GM19351 (cell line): Measurements from ENCODE around the gene CAPS.

Experiments used
- ATAC-seq: cut with Tn5 transposase; IDR thresholded peaks from one replicate; pipeline ENCODE4 v1.9.1; 2021; ENCODE audit warnings: mild to moderate bottlenecking, moderate library complexity; ENCODE audit not compliant: unreplicated experiment

Gene CAPS

GRCh38 chr19:5932609-5933262 lies 18.7 kb downstream of the CAPS start:
- no peak for ATAC-seq

GRCh38 chr19:5933391-5934068 lies 19.5 kb downstream of the CAPS start:
- no peak for ATAC-seq

GRCh38 chr19:5934069-5934401 lies 20.0 kb downstream of the CAPS start:
- ATAC-seq: no peak

- no peak for ATAC-seq
Observed at GRCh38 chr19:5934774-5935472, 20.9 kb downstream of the CAPS start.

GRCh38 chr19:5935473-5936291 lies 21.6 kb downstream of the CAPS start:
- no peak for ATAC-seq

GRCh38 chr19:5936292-5936592 lies 22.2 kb downstream of the CAPS start:
- no peak for ATAC-seq

GRCh38 chr19:5937550-5937949 lies 23.5 kb downstream of the CAPS start:
- no peak for ATAC-seq

- no peak for ATAC-seq
Observed at GRCh38 chr19:5940260-5941208, 26.5 kb downstream of the CAPS start.

- ATAC-seq: no peak
Observed at GRCh38 chr19:5941673-5942072, 27.6 kb downstream of the CAPS start.

GRCh38 chr19:5943045-5943444 lies 29.0 kb downstream of the CAPS start:
- ATAC-seq: no peak

GRCh38 chr19:5943623-5944022 lies 29.6 kb downstream of the CAPS start:
- ATAC-seq: no peak

GRCh38 chr19:5947435-5947834 lies 33.4 kb downstream of the CAPS start:
- no peak for ATAC-seq

- ATAC-seq: no peak
Observed at GRCh38 chr19:5948752-5949564, 34.9 kb downstream of the CAPS start.

- ATAC-seq: no peak
Observed at GRCh38 chr19:5949792-5950305, 35.8 kb downstream of the CAPS start.

GRCh38 chr19:5950741-5951140 lies 36.7 kb downstream of the CAPS start:
- no peak for ATAC-seq

- no peak for ATAC-seq
Observed at GRCh38 chr19:5951338-5951861, 37.3 kb downstream of the CAPS start.

GRCh38 chr19:5952193-5953029 lies 38.4 kb downstream of the CAPS start:
- ATAC-seq: no peak

GRCh38 chr19:5953030-5953589 lies 39.1 kb downstream of the CAPS start:
- ATAC-seq: no peak
